ENCODE data around the gene GNG2.

The GNG2 gene

DNA sequence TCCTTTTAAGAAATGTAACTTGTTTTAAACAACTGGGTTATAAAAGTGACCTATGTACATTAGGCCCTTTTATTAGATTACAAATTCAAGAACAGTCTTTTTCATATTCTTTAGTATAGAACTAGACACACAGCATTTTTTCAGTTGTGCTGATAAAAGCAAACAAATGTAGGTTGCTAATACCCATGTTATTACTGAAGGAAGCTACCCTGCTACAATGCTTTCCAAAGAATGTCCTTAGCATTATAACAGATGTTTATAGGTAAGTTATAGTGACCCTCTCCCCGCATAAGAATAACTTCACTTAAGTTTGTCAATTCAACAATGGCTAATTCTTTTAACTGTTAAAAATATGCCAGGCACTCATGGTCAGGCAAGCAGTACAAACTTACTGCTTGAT, 146.8 kb downstream of the GNG2 start:
- no peak overlapping the region for H3K27ac ChIP-seq (ENCODE audit: low read depth, low read length)
- H4K20me1 ChIP-seq (ENCODE audit: low read depth, low read length) = no peaks in the 10 kb centered on the region
- H3F3A ChIP-seq (ENCODE audit: insufficient read depth) = no peaks in the 10 kb centered on the region
- H3K27me3 ChIP-seq (ENCODE audit: low read length) = no peaks in the 10 kb centered on the region
- H3K79me2 ChIP-seq (ENCODE audit: insufficient read depth, low read length) = no peaks in the 10 kb centered on the region
- peaks cover 48% of the 10 kb centered on the region for H3K36me3 ChIP-seq (ENCODE audit: low read length)
- H2AFZ ChIP-seq (ENCODE audit: low read depth, low read length, severe bottlenecking) = no peak overlapping the region
- no peak overlapping the region for H3K9ac ChIP-seq (ENCODE audit: low read length)
- TF ChIP-seq CTCF (IDR thresholded peaks at IDR 0.05; ENCODE audit: insufficient read depth, low read length, poor library complexity, severe bottlenecking) (no peak), EZH2phosphoT487 (conservative IDR thresholded peaks at IDR 0.05; ENCODE audit: low read length) (no peak)
- H3K9me2 ChIP-seq (replicated peaks; ENCODE audit: insufficient read depth, low read length) = no peaks in the 10 kb centered on the region
- no peak overlapping the region for H3K4me3 ChIP-seq (ENCODE audit: insufficient read depth, low read length, poor library complexity, severe bottlenecking)
- no peaks in the 10 kb centered on the region for H3K9me3 ChIP-seq (ENCODE audit: insufficient read depth, low read length)
- H3K4me2 ChIP-seq (ENCODE audit: low read depth, low read length, poor library complexity, severe bottlenecking) = no peak overlapping the region

DNA sequence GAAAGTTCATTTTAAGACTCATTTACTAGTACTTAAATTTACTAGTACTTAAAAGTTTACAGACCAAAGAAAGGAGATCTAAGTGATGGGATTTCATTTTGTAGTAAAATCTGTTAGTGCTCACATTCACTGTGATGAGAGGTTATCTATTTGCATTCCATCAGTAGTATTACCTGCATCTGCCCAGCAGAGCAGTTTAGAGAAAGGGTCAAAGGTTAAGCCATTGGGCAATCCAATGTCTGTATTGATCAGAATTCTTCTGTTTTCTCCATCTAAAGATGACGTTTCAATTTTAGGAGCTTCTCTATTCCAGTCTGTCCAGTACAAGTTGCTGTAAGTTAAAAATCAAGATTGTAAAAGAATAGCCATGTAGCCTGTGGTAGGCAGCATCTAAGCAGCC, 147.2 kb downstream of the GNG2 start:
- Histone ChIP-seq H3K4me2 (ENCODE audit: low read depth, low read length, poor library complexity, severe bottlenecking) (no peak overlapping the region), H3K9me2 (replicated peaks; ENCODE audit: insufficient read depth, low read length) (no peaks in the 10 kb centered on the region), H3K79me2 (ENCODE audit: insufficient read depth, low read length) (no peaks in the 10 kb centered on the region), H3K36me3 (ENCODE audit: low read length) (peaks cover 47% of the 10 kb centered on the region), H3K27me3 (ENCODE audit: low read length) (no peaks in the 10 kb centered on the region), H3K27ac (ENCODE audit: low read depth, low read length) (no peak overlapping the region), H3K9ac (ENCODE audit: low read length) (no peak overlapping the region), H3K9me3 (ENCODE audit: insufficient read depth, low read length) (no peaks in the 10 kb centered on the region), H4K20me1 (ENCODE audit: low read depth, low read length) (no peaks in the 10 kb centered on the region), H3F3A (ENCODE audit: insufficient read depth) (0 out of 2 replicates have a peak, but pooled peaks cover under 1% of the 10 kb centered on the region), H3K4me3 (ENCODE audit: insufficient read depth, low read length, poor library complexity, severe bottlenecking) (no peak overlapping the region), H2AFZ (ENCODE audit: low read depth, low read length, severe bottlenecking) (no peak overlapping the region)
- TF ChIP-seq CTCF (IDR thresholded peaks at IDR 0.05; ENCODE audit: insufficient read depth, low read length, poor library complexity, severe bottlenecking) = no peak
- no peak for TF ChIP-seq EZH2phosphoT487 (conservative IDR thresholded peaks at IDR 0.05; ENCODE audit: low read length)

DNA sequence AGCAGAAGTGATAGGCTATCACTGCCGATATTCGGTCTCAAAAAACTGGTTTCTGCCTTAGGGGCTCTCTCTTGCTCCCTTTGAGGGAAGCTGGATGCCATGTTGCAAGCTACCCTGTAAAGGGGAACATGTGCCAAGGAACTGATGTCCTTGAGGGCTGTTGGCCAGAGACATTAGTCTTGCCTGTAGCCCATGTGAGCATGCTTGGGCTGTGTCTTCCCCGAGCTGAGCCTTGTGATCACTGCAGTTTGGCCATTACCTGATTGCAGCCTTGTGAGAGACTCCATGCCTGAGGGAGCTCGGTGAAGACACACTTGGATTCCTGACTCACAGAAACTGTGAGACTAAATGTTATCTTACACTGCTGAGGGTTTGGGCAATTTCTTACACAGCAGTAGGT, 147.7 kb downstream of the GNG2 start:
- TF ChIP-seq CTCF (IDR thresholded peaks at IDR 0.05; ENCODE audit: insufficient read depth, low read length, poor library complexity, severe bottlenecking) (no peak), EZH2phosphoT487 (conservative IDR thresholded peaks at IDR 0.05; ENCODE audit: low read length) (no peak)
- Histone ChIP-seq H3K36me3 (ENCODE audit: low read length) (peaks cover 43% of the 10 kb centered on the region), H4K20me1 (ENCODE audit: low read depth, low read length) (no peaks in the 10 kb centered on the region), H3K4me2 (ENCODE audit: low read depth, low read length, poor library complexity, severe bottlenecking) (no peak overlapping the region), H3K4me3 (ENCODE audit: insufficient read depth, low read length, poor library complexity, severe bottlenecking) (no peak overlapping the region), H3F3A (ENCODE audit: insufficient read depth) (0 out of 2 replicates have a peak, but pooled peaks cover 5% of the 10 kb centered on the region), H2AFZ (ENCODE audit: low read depth, low read length, severe bottlenecking) (no peak overlapping the region), H3K9ac (ENCODE audit: low read length) (no peak overlapping the region), H3K27me3 (ENCODE audit: low read length) (no peaks in the 10 kb centered on the region), H3K27ac (ENCODE audit: low read depth, low read length) (no peak overlapping the region), H3K79me2 (ENCODE audit: insufficient read depth, low read length) (no peaks in the 10 kb centered on the region), H3K9me3 (ENCODE audit: insufficient read depth, low read length) (no peaks in the 10 kb centered on the region), H3K9me2 (replicated peaks; ENCODE audit: insufficient read depth, low read length) (no peaks in the 10 kb centered on the region)
